Neuronal stem cell (in vitro differentiated cells): ENCODE measurements around the gene NEK3.
"Not testable (repeated sequence)": the region's sequence is repeated elsewhere in the genome, so short reads cannot be mapped to it uniquely, and the experiment has no call there.

ENCODE experiments used
- DNase-seq: peaks from one replicate; pipeline ENCODE4 v3.0.0-alpha.2; 2013; ENCODE audit warnings: low spot score
- H2AFZ ChIP-seq: one replicate; pipeline ENCODE4 v1.6.1; 2013; ENCODE audit warnings: mild to moderate bottlenecking, low read length, inconsistent platforms
- H2AK5ac ChIP-seq: 2 replicates; pipeline ENCODE4 v1.6.1; 2013; ENCODE audit warnings: low read depth, mild to moderate bottlenecking, inconsistent platforms, low read length, moderate library complexity, mixed read lengths
- H2BK120ac ChIP-seq: 2 replicates; pipeline ENCODE4 v1.6.1; 2013; ENCODE audit warnings: low read depth, mild to moderate bottlenecking, inconsistent platforms, low read length, moderate library complexity, mixed read lengths
- H2BK12ac ChIP-seq: one replicate; pipeline ENCODE4 v1.6.1; 2013; ENCODE audit warnings: low read length, inconsistent platforms
- H2BK15ac ChIP-seq: 2 replicates; pipeline ENCODE4 v1.6.1; 2013; ENCODE audit warnings: mild to moderate bottlenecking, low read length, inconsistent platforms, mixed read lengths
- H2BK5ac ChIP-seq: one replicate; pipeline ENCODE4 v1.6.1; 2013; ENCODE audit warnings: inconsistent platforms, mild to moderate bottlenecking, low read length, moderate library complexity
- H3K14ac ChIP-seq: one replicate; pipeline ENCODE4 v1.6.1; 2013; ENCODE audit warnings: low read length, inconsistent platforms
- H3K18ac ChIP-seq: 2 replicates; pipeline ENCODE4 v1.6.1; 2013; ENCODE audit warnings: low read length, inconsistent platforms
- H3K23ac ChIP-seq: 2 replicates; pipeline ENCODE4 v1.6.1; 2013; ENCODE audit warnings: low read depth, mild to moderate bottlenecking, mixed read lengths, low read length, inconsistent platforms; ENCODE audit not compliant: poor library complexity
- H3K27ac ChIP-seq: replicated peaks from 3 replicates; pipeline ENCODE4 v1.5.1; 2013; ENCODE audit warnings: low read length, inconsistent platforms
- H3K27me3 ChIP-seq, 3 experiments: 2 replicates each; pipeline ENCODE4 v1.6.1; 2013; ENCODE audit warnings: low read length in 3 of 3, mild to moderate bottlenecking in 2 of 3, inconsistent platforms in 1 of 3, low read depth in 1 of 3, mixed read lengths in 1 of 3, moderate library complexity in 1 of 3; ENCODE audit not compliant: control insufficient read depth in 3 of 3, insufficient read depth in 3 of 3
- H3K36me3 ChIP-seq, 2 donors: replicated peaks in 1 of 2; 2 replicates each; pipeline ENCODE4 v1.6.1; 2013; ENCODE audit warnings: low read length in 2 of 2; ENCODE audit not compliant: control insufficient read depth in 2 of 2, insufficient read depth in 2 of 2
- H3K4ac ChIP-seq: 2 replicates; pipeline ENCODE4 v1.6.1; 2013; ENCODE audit warnings: inconsistent platforms, mild to moderate bottlenecking, low read length, moderate library complexity
- H3K4me1 ChIP-seq, 2 donors: 1 replicate in 1 of 2; 2 replicates in 1 of 2; pipeline ENCODE4 v1.6.1; 2013; ENCODE audit warnings: low read length in 2 of 2, low read depth in 1 of 2; ENCODE audit not compliant: control insufficient read depth in 2 of 2, insufficient read depth in 1 of 2
- H3K4me2 ChIP-seq: one replicate; pipeline ENCODE4 v1.6.1; 2013; ENCODE audit warnings: mild to moderate bottlenecking, low read length, inconsistent platforms; ENCODE audit not compliant: insufficient read depth, poor library complexity, severe bottlenecking
- H3K4me3 ChIP-seq, 2 donors: 2 replicates each; pipeline ENCODE4 v1.5.1; 2013; ENCODE audit warnings: low read length in 2 of 2, mild to moderate bottlenecking in 2 of 2, inconsistent platforms in 1 of 2, moderate library complexity in 1 of 2
- H3K79me1 ChIP-seq: one replicate; pipeline ENCODE4 v1.6.1; 2013; ENCODE audit warnings: low read depth, mild to moderate bottlenecking, inconsistent platforms, low read length, moderate library complexity
- H3K9ac ChIP-seq: one replicate; pipeline ENCODE4 v1.6.1; 2013; ENCODE audit warnings: mild to moderate bottlenecking, low read depth, low read length, inconsistent platforms; ENCODE audit not compliant: poor library complexity
- H3K9me3 ChIP-seq, 2 donors: replicated peaks in 1 of 2; 2 replicates each; pipeline versions ENCODE3 to v1.6.1; 2013; ENCODE audit warnings: low read length in 2 of 2, mild to moderate bottlenecking in 2 of 2, inconsistent platforms in 1 of 2, low read depth in 1 of 2, mixed read lengths in 1 of 2, moderate library complexity in 1 of 2; ENCODE audit not compliant: control insufficient read depth in 2 of 2, insufficient read depth in 1 of 2
- H4K8ac ChIP-seq: one replicate; pipeline ENCODE4 v1.6.1; 2013; ENCODE audit warnings: low read depth, mild to moderate bottlenecking, inconsistent platforms, low read length, moderate library complexity
- H4K91ac ChIP-seq: one replicate; pipeline ENCODE4 v1.6.1; 2013; ENCODE audit warnings: low read length, low read depth, mild to moderate bottlenecking, inconsistent platforms; ENCODE audit not compliant: poor library complexity
- WGBS, 2 donors: extraction: QIAGEN DNeasy Blood & Tissue Kit; methylation state at CpG; one replicate each; pipeline ENCODE4 v1.1.7; 2013; ENCODE audit warnings: missing lambda C conversion rate in 2 of 2, mixed read lengths in 1 of 2; ENCODE audit not compliant: insufficient read length in 2 of 2, insufficient replicate concordance in 1 of 2; ENCODE audit errors: extremely low coverage in 2 of 2; 5-methylcytosine and 5-hydroxymethylcytosine counted together

NEK3 gene

GRCh38 chr13:52177276-52177675, 17.9 kb upstream of the NEK3 start:
- Histone ChIP-seq H3K14ac (no peak overlapping the region), H3K4ac (no peak overlapping the region), H3K27ac (no peak overlapping the region), H3K23ac (no peak overlapping the region), H3K27me3 (no peaks in the 10 kb centered on the region), H2BK15ac (no peak overlapping the region), H3K79me1 (peaks cover 2% of the 10 kb centered on the region), H3K9me3 (no peaks in the 10 kb centered on the region), H2BK12ac (no peak overlapping the region), H3K36me3 (peaks cover 9 to 83% of the 10 kb centered on the region in 2 donors), H4K91ac (no peak overlapping the region), H3K18ac (no peak overlapping the region), H2BK5ac (no peak overlapping the region), H2AK5ac (no peak overlapping the region), H3K4me3 (no peak overlapping the region), H4K8ac (no peak overlapping the region), H3K4me1 (no peaks in the 10 kb centered on the region), H2AFZ (no peak overlapping the region), H3K4me2 (no peak overlapping the region), H2BK120ac (no peak overlapping the region), H3K9ac (no peak overlapping the region)
- DNase-seq = no peak
- WGBS, 2 donors = no CpG with 5 or more reads among the region's 2 CpGs

DNA sequence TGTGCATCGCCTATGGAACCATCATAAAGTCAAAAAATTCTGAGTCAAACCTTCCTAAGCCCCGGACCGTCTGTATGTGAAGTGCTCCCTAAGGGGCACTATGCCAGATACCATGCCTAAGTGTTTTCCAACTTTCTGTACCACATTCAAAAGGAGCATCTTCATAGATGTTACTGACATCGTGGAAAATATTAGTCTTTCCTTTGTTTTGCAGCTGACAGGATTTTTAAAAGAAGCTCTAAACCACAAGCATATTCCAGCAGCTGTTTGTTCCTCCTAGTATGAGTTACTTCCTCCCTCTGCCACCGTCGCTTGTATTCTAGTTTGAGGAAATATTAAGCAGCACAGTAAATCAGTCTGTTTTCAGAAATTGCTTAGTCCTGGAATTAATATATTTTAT, 14.6 kb upstream of the NEK3 start:
- DNase-seq, H3K9me3 ChIP-seq, H2BK5ac ChIP-seq, H3K27me3 ChIP-seq, H2BK15ac ChIP-seq, H2BK120ac ChIP-seq, H2AK5ac ChIP-seq, H4K91ac ChIP-seq, H2AFZ ChIP-seq, H3K4me3 ChIP-seq, H2BK12ac ChIP-seq, H3K4me1 ChIP-seq, H3K9ac ChIP-seq, H3K4me2 ChIP-seq, H3K14ac ChIP-seq, H3K23ac ChIP-seq, H3K79me1 ChIP-seq, H3K18ac ChIP-seq, H3K4ac ChIP-seq, H4K8ac ChIP-seq, H3K27ac ChIP-seq: not testable (repeated sequence)
- WGBS, 2 donors = no CpG with 5 or more reads among the region's 6 CpGs
- H3K36me3 ChIP-seq = peaks cover 6 to 91% of the 10 kb centered on the region in 2 donors

- DNase-seq = no peak
- Histone ChIP-seq H2BK15ac (no peak overlapping the region), H4K8ac (no peak overlapping the region), H3K27me3 (no peaks in the 10 kb centered on the region), H2BK120ac (no peak overlapping the region), H3K23ac (no peak overlapping the region), H3K4me3 (no peak overlapping the region), H3K79me1 (no peaks in the 10 kb centered on the region), H3K4ac (no peak overlapping the region), H3K4me1 (no peaks in the 10 kb centered on the region), H2BK5ac (no peak overlapping the region), H3K4me2 (no peak overlapping the region), H3K18ac (no peak overlapping the region), H2BK12ac (no peak overlapping the region), H4K91ac (no peak overlapping the region), H3K27ac (no peak overlapping the region), H3K36me3 (peaks cover 8 to 94% of the 10 kb centered on the region in 2 donors), H3K14ac (no peak overlapping the region), H3K9ac (no peak overlapping the region), H2AFZ (no peak overlapping the region), H2AK5ac (no peak overlapping the region), H3K9me3 (no peaks in the 10 kb centered on the region)
- WGBS, 2 donors = no CpG with 5 or more reads among the region's 3 CpGs
Measured at GRCh38 chr13:52173373-52173772, 14.0 kb upstream of the NEK3 start.

- not testable (repeated sequence) for H3K27ac ChIP-seq, H3K18ac ChIP-seq, H3K14ac ChIP-seq, H3K4me1 ChIP-seq, H4K91ac ChIP-seq, H2AFZ ChIP-seq, DNase-seq, H2BK5ac ChIP-seq, H2BK15ac ChIP-seq, H3K27me3 ChIP-seq, H4K8ac ChIP-seq, H3K79me1 ChIP-seq, H3K9me3 ChIP-seq, H3K4ac ChIP-seq, H3K9ac ChIP-seq, H2BK12ac ChIP-seq, H3K23ac ChIP-seq, H3K4me2 ChIP-seq, H2BK120ac ChIP-seq, H2AK5ac ChIP-seq, H3K4me3 ChIP-seq
- peaks cover 8 to 94% of the 10 kb centered on the region in 2 donors for H3K36me3 ChIP-seq
- WGBS, 2 donors = no CpG with 5 or more reads among the region's 1 CpG
Measured at GRCh38 chr13:52171686-52172085, 12.3 kb upstream of the NEK3 start.
